Posterior cingulate gyrus (tissue), 11 donors: ENCODE data around the gene HBQ1.
A peak's percentile ranks its signal among the peaks of the same experiment; 100 is the strongest.
"Not testable (repeated sequence)": the region's sequence is repeated elsewhere in the genome, so short reads cannot be mapped to it uniquely, and the experiment has no call there.

Source experiments
- DNase-seq, 10 donors: peaks; one replicate each; pipeline versions ENCODE4 v3.0.0 to v3.0.0-alpha.2; 2020 to 2021; ENCODE audit warnings: mixed read lengths in 3 of 10
- intact Hi-C: fragments of 100-400 bp; cut with DNase I; formaldehyde crosslinking; loops from one replicate; pipeline ENCODE4 v1.15.1; 2023

The HBQ1 gene

DNA sequence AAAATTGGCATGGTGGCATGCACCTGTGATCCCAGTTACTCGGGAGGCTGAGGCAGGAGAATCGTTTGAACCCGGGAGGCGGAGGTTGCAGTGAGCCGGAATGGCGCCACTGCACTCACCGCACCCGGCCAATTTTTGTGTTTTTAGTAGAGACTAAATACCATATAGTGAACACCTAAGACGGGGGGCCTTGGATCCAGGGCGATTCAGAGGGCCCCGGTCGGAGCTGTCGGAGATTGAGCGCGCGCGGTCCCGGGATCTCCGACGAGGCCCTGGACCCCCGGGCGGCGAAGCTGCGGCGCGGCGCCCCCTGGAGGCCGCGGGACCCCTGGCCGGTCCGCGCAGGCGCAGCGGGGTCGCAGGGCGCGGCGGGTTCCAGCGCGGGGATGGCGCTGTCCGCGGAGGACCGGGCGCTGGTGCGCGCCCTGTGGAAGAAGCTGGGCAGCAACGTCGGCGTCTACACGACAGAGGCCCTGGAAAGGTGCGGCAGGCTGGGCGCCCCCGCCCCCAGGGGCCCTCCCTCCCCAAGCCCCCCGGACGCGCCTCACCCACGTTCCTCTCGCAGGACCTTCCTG lies at the start of gene HBQ1:
Gene HBQ1, plus strand, starts transcription at position 359 of the 575 bp plus-strand sequence. Its CDS starts 28 bp downstream, at position 387.
- intact Hi-C loops, result loop anchor here (2.0 kb wide), 1 partner anchor 73 kb away; no protein-coding TSS in a partner anchor
- DNase-seq, result no peak

DNA sequence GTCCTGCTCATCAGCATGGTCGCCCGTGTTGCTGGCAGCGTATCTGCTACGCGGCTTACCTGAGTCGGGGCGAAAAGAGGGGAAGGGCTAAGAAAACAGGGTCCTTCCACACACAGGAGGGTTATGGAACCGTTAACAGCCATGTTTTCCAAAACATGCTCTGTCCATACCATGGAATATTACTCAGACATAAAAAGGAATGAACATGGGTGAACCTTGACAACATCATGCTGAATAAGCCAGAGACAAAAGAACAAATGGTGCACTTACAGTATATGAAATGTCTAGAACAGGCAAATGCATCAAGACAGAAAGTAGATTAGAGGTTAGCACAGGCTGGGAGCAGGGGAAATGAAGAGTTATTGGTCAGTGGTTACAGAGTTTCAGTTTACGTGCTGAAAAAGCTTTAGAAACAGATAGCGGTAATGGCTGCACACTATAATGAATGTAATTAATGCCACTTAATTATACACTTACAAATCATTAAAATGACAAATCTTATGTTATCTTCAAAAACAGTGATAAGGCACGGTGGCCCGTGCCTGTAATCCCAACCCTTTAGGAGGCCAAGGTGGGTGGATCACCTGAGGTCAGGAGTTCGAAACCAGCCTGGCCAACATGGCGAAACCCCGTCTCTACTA lies 49.6 kb upstream of the HBQ1 start:
- DNase-seq, result no peak
- intact Hi-C loops, result no loop called here

DNA sequence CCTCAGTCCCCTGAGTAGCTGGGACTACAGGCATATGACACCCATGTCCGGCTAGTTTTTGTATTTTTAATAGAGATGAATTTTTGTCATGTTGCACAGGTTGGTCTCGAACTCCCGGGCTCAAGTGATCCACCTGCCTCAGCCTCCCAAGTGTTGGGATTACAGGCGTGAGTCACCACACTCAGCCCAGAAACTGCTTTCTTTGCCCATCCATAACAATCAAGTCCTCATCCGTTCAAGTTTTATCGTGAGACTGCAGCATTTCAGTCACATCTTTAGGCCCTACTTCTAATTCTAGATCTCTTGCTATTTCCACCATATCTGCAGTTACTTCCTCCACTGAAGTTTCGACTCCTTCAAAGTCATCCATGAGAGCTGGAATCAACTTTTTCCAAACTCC lies 48.1 kb upstream of the HBQ1 start:
- intact Hi-C loops, result no loop called here
- peak in 2 of 10 donors; percentile 7 to 21 for DNase-seq

DNA sequence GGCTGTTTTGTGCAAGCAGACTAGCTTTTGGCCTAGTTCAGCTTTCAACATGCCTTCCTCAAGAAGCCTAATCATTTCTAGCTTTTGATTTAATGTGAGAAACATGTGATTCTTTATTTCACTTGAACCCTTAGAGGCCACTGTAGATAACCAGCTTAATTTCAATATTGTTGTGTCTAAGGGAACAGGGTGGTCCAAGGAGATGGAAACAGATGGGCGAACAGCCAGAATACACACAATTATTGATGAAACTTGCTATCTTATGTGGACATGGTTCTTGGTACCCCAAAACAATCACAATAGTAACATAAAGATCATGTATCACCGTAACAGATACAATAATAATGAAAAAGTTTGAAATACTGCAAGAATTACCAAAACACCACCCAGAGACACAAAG lies 46.5 kb upstream of the HBQ1 start:
- intact Hi-C loops, result no loop called here
- DNase-seq, result no peak

DNA sequence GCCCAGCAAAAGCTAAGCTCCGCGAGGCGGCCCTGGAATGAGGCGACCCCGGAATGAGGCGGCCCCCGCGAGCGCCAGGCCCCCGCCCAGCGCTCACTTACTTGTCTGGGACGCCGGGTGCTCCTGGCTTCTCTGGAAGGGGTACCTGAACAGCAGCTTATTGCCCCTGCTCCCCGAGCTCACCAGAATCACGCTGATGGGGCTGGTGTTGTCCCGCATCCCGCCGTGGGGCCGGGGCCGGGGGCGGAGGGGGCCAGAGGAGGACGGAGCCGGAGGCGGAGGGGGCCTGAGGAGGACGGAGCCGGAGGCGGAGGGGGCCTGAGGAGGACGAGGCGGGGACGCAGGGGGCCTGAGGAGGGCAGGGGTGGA lies 42.2 kb upstream of the HBQ1 start:
- intact Hi-C loops, result no loop called here
- peak in 2 of 10 donors; percentile 15 to 84 for DNase-seq

DNA sequence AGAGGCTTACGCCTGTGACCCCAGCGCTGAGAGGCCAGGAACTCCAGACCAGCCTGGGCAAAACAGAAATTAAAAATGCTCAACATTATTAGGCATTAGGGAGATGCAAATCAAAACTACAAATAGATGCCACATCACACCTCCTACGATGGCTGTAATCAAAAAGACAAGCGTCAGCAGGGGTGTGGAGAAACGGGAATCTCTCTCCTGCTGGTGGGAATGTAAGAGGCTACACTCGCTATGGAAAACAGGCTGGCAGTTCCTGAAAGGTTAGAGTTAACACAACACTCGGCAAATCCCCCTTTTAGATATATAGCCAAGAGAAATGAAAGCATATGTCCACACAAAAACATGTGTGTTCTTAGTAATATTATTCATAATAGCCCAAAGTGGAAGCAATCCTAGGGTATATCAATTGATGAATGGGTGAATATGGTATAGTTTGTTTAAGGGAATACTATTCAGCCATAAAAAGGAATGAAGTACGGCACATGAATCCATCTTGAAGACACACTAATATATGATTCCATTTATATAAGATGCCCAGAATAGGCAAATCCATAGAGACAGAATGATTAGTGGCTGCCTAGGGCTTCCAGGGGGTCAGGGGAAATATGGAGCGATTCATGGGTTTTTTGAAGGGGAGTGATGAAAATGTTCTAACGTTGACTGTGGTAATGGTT lies 39.9 kb upstream of the HBQ1 start:
- intact Hi-C loops, result no loop called here
- peak in 2 of 10 donors; percentile 9 to 26 for DNase-seq

DNA sequence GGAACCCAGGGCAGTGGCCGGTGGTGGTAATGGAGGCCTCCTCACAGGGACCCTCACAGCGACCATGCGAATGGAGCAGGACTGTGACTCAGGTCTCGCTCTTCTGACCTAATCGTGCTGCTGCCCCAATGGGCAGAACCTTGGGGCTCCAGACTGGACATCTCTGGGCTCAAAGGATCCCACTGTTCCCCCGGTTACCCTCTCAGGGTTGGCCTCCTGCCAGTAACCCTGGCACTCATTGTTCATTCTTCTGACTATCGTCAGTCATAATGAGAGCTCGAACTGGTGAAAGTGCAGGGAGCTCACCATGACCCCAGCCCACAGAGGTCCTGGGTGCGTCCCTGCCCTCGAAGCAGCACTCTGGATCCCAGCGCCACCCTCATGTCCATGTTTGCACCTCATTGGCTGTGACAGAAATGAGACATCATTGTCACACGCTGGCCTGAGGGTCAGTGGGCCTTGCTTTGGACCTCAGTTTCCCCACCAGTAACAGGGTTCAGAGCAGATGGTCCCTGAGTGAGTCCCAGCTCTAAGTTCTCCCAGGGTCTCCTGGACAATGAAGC lies 37.8 kb upstream of the HBQ1 start:
- intact Hi-C loops, result no loop called here
- DNase-seq, result peak in 6 of 10 donors; percentile 28 to 89 (median 51)

DNA sequence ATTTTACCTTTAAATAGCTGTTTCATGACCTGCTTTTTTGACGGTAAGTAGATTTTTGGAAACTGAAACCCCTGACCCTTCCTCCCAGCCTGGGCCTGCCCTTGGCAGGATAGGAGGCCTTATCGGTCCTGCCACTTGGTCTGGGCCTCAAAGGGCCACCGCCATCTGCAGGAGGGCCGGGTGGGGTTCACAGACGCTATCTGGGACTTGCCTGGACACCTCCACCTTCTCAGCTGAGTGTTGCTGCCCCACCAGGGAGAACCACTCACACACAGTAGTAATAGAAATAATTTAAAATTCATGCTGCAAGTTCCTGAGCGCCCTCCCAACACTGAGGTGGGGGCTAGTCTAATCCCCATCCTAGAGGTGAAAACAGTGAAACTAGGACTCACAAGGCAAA lies 37.2 kb upstream of the HBQ1 start:
- DNase-seq, result peak in 3 of 10 donors; percentile 39 to 75 (median 53)
- intact Hi-C loops, result no loop called here

DNA sequence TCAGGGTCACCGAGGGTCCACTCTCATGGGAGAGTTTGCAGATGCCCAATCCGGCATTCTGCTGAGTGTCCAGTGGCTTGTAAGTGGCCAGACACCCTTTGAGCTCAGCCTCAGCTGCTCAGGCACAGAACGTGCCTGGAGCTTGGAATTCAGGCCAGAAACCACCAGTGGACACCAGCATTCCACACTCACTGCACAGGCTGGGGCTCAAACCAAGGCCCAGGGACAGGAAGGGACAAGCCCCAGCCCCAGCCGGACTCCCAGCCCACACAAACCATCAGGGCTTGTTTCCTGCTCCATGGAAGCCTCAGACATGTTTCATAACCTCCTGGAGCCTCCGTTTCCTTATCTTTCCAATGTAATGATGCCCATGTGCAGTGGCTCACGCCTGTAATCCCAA lies 36.8 kb upstream of the HBQ1 start:
- intact Hi-C loops, result no loop called here
- peak in 3 of 10 donors; percentile 7 to 18 (median 12) for DNase-seq

DNA sequence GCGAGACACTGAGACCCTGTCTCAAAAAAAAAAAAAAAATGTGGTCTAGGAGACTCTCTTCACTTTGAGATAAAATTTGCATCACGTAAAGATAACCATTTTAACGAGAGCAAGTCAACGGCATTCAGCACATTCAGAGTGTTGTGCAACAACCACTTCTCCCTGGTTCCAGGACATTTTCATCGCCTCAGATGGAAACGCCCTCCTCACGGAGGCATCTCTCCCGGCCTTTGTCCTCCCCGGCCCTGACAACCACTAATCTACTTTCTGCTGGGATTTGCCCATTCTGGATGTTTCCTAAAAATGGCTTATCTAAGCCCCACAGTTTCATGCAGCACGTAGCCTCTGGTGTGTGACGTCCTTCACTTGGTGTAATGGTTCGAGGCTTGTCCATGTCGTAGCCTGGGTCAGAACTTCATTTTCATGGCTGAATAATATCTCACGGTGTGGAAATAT lies 35.4 kb upstream of the HBQ1 start:
- peak in 1 of 10 donors; percentile 2 for DNase-seq
- intact Hi-C loops, result no loop called here

DNA sequence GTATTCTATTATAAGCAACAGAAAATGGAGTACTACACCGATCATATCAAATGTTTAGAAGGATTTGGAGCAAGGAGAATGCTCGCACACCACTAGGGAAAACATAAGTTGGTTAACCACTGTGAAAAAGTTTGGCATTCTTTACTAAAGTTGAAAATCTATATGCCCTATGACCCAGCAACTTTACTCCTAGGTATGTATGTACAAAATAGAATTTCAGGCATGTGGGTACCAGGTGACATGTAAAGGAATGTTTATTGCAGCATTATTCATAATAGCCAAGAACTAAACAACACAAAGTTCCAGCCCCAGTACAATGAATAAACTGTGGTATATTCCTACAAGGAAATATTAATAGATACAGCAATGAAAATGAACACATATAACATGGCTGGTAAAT lies 33.6 kb upstream of the HBQ1 start:
- no peak for DNase-seq
- intact Hi-C loops, result no loop called here

DNA sequence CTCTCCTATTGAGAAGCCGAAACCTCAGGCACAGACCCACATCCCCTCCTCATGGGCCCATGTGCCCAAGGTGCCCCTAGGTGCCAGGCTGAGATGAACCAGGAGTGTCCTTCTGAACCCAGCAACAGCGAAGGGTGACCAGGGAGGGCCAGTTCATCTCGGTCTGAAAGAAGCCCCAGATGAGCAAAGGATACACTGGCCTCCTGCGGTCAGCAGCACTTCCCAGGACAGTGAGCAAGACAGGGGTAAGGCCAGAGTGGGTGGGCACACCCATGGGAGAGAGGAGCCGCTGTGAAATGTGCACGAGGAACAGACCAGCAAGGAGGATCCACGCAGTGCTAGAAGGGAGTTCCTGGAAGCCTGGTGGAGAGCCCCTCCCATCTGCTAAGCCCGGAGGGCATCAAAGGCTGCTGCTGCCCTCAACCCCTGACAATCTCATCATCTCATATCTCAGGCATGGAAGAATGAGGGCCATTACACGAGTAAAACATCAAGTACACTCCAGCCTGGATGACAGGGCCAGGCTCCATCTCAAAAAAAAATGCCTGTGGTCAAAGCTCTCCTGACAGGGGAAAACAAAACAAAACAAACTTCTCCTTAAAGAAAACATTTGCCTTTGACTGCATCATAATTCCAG lies 31.1 kb upstream of the HBQ1 start:
- peak in 2 of 10 donors; percentile 1 to 49 for DNase-seq
- intact Hi-C loops, result no loop called here

DNA sequence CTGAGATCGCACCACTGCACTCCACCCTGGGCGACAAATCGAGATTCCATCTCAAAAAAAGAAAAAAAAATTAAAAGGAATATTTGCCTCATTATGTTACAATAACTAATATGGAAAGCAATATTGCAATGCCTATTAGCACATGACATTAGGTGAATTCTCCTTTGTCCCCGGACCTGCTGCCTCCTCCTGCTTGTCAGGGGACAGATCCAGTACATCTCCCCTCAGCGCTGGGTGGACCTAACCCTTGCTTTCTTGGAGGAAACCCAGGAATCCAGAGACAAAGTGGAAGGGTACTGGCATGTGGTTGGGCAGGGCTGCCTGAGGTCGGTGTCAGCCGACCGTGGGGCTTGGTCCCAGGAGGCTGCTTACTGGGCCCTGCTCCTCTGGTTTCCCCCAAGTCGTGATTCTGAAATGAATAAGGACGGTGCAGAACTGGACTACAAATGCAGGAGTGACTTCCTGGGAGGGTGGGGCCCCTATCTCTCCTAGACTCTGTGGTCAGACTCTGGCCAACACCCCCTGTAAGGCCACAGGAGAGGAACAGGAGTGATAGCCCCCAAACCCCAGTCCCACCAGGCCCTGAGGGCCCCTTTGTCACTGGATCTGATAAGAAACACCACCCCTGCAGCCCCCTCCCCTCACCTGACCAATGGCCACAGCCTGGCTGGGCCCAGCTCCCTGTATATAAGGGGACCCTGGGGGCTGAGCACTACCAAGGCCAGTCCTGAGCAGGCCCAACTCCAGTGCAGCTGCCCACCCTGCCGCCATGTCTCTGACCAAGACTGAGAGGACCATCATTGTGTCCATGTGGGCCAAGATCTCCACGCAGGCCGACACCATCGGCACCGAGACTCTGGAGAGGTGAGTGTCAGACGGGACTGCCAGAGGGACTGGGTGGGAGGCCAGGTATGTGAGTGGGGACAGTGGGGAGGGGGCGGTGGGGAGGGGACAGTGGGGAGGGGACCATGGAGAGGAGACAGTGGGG lies 27.8 kb upstream of the HBQ1 start, which contains the start of gene HBZ:
Gene HBZ, plus strand, starts transcription at position 504 of the 988 bp plus-strand sequence. Its CDS starts 266 bp downstream, at position 770.
- intact Hi-C loops, result no loop called here
- peak in 3 of 10 donors; percentile 47 to 71 (median 66) for DNase-seq

DNA sequence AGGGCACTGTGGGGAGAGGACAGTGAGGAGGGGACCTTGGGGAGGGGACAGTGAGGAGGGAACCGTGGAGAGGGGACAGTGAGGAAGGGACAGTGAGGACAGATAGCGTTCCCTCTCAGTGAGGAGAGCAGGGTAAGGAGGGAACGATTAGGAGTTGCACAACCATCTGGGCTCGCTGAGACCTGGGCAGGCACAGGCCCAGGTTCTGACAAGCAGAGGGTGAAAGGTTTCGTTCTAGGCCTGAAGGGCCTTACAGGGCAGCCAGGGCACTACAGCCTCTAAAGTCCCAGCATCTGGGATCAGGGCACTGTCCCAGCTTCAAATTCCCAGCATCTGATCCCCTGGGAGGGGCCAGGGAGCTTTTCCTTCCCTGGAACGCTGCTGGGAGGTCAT lies 27.1 kb upstream of the HBQ1 start:
- DNase-seq, intact Hi-C loops: not testable (repeated sequence)

DNA sequence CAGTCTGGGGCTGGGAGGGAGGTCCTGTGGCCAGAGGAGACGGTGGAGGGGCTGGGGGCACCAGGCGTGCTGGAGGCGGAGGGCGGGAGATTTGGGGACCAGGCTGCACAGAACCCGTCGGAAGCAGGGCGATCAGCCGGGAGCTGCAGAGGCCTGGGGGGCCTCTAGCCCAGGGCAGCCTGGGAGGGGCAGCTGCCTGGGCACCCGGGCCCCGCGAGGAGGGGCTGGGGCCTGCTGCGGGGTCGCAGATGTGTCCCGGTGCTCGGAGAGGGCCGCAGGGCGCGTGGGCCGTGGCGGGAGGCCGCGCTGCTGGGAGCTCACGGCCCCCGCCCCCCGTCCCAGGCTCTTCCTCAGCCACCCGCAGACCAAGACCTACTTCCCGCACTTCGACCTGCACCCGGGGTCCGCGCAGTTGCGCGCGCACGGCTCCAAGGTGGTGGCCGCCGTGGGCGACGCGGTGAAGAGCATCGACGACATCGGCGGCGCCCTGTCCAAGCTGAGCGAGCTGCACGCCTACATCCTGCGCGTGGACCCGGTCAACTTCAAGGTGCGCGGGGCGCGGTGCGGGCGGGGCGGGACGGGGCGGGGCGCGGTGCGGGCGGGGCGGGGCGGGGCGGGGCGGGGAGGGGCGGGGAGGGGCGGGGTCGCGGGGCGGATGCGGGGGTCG lies 26.6 kb upstream of the HBQ1 start:
- intact Hi-C loops, DNase-seq: not testable (repeated sequence)

DNA sequence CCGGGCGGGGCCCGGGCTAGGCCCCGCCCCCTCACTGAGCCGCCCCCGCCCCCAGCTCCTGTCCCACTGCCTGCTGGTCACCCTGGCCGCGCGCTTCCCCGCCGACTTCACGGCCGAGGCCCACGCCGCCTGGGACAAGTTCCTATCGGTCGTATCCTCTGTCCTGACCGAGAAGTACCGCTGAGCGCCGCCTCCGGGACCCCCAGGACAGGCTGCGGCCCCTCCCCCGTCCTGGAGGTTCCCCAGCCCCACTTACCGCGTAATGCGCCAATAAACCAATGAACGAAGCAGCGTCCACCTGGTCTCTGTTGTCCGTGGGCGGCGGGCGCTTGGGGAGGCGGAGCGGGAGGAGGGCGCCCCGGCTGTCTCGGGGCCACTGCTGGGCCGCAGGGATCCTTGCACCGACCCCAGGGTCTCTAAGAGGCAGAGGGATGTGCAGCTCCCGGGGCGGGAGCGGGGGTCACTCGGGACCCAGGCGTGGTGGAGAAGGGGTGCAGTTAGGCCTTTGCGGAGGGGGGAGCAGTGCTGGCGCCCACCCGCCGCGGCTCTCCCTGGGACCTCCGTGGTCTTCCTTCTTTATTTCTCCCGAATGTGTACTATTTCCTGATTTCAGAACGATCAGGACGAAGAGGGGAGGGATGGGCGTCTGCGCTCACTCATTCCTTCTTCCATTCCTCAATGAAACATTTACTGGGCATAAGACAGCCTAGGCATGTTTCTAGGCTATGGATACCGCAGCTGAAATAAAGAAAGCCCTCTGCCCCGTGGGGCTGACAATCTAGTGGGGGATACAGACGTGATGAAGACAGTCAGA lies 25.8 kb upstream of the HBQ1 start:
- DNase-seq, result peak in 6 of 10 donors; percentile 32 to 89 (median 56)
- intact Hi-C loops, result no loop called here

DNA sequence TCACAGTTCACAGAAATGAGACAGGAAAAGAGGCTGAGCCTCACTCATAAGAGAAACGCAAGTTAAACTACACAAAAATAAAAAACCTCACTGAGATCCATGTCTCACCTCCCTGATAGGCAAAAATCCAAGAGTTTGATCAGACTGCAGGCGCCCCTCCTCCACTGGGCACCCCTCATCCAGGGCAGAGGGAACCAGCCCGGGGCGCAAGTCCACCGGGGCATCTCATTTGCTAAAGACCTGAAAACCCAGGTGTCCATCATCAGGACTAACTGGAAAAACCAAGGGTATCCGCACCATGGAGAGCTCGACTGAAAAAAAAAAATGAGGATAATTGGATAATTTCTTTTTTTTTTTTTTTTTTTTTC lies 25.2 kb upstream of the HBQ1 start:
- intact Hi-C loops, result no loop called here
- peak in 3 of 10 donors; percentile 26 to 58 (median 28) for DNase-seq
